Transverse colon (tissue), 4 donors: ENCODE results near the gene COL1A1. TPM values are rescaled to one million over a fixed set of nuclear protein-coding genes. Genes with fewer than 3 reads are reported as not detected.

ENCODE experiments used
- DNase-seq: peaks from one replicate; pipeline ENCODE4 v3.0.0-alpha.2; 2019
- H3K27ac ChIP-seq, 4 donors: fragments of 200-600 bp; sonication (generic); 2 replicates each; pipeline ENCODE4 v1.5.1; 2016 to 2018; ENCODE audit warnings: inconsistent platforms in 4 of 4
- H3K27me3 ChIP-seq: fragments of 200-600 bp; sonication (generic); 2 replicates; pipeline ENCODE4 v1.5.1; 2017; ENCODE audit warnings: inconsistent platforms
- H3K36me3 ChIP-seq, 4 donors: fragments of 200-600 bp; sonication (generic); 2 replicates each; pipeline ENCODE4 v1.5.1; 2017 to 2019; ENCODE audit warnings: inconsistent platforms in 4 of 4
- H3K4me1 ChIP-seq, 4 donors: fragments of 200-600 bp; sonication (generic); 2 replicates each; pipeline ENCODE4 v1.5.1; 2017 to 2020; ENCODE audit warnings: inconsistent platforms in 4 of 4
- H3K4me3 ChIP-seq, 4 donors: fragments of 200-600 bp; sonication (generic); 1 replicate in 1 of 4; 2 replicates in 3 of 4; pipeline versions ENCODE4 v1.5.1 to v1.6.1; 2017 to 2019; ENCODE audit warnings: inconsistent platforms in 4 of 4
- H3K9me3 ChIP-seq, 2 donors: fragments of 200-600 bp; sonication (generic); 2 replicates each; pipeline ENCODE4 v1.5.1; 2017 to 2019; ENCODE audit warnings: inconsistent platforms in 2 of 2
- EP300 ChIP-seq: sonication (generic); formaldehyde crosslinking; IDR thresholded peaks from one replicate; pipeline ENCODE4 v1.6.1; 2017; ENCODE audit warnings: antibody characterized with exemption, low read depth
- POLR2A ChIP-seq: fragments of 450-650 bp; IDR thresholded peaks from one replicate; pipeline ENCODE4 v1.6.1; 2016; ENCODE audit warnings: antibody characterized with exemption, mild to moderate bottlenecking, moderate library complexity
- POLR2AphosphoS5 ChIP-seq, 3 donors: sonication (generic); formaldehyde crosslinking; IDR thresholded peaks; one replicate each; pipeline ENCODE4 v1.6.1; 2016; ENCODE audit warnings: antibody characterized with exemption in 3 of 3
- WGBS, 2 donors: methylation state at CpG; one replicate each; pipeline ENCODE4 v1.1.5; 2018; ENCODE audit warnings: low coverage in 1 of 2; 5-methylcytosine and 5-hydroxymethylcytosine counted together
- in situ Hi-C, 4 donors: fragments of 200-750 bp; cut with MboI; loops; one replicate each; pipeline versions ENCODE4 v1.15.0 to v1.15.1; 2017; ENCODE audit warnings: low sequenced_read_pairs in 3 of 4, low pct_ligation_motif_present in 1 of 4, low pct_unique_long_range_greater_than_20kb in 1 of 4
- intact Hi-C: fragments of 100-400 bp; cut with DNase I; formaldehyde crosslinking; loops from one replicate; pipeline ENCODE4 v1.15.1; 2023; ENCODE audit warnings: low total_unique reads
- total RNA-seq, 4 donors: library from RNA; depleted of rRNA; stranded (reverse); fragments of >200 nt; gene quantifications; one replicate each; pipeline ENCODE4 v1.1.0, GENCODE V29; 2016
- TF ChIP-seq, protein P1 (sequence below), 5 experiments: fragments of 200-600 bp in 3 of 5; fragments of 450-650 bp in 2 of 5; sonication (generic) in 3 of 5; IDR thresholded peaks; 1 replicate in 2 of 5; 2 replicates in 3 of 5; pipeline ENCODE4 v1.5.1; 2016 to 2017; ENCODE audit warnings: antibody characterized with exemption in 5 of 5, inconsistent platforms in 3 of 5, mild to moderate bottlenecking in 2 of 5, moderate library complexity in 1 of 5

COL1A1 gene
- total RNA-seq, 4 donors from 2014 or later, result 13.0 to 210 (median 79.8) TPM

DNA sequence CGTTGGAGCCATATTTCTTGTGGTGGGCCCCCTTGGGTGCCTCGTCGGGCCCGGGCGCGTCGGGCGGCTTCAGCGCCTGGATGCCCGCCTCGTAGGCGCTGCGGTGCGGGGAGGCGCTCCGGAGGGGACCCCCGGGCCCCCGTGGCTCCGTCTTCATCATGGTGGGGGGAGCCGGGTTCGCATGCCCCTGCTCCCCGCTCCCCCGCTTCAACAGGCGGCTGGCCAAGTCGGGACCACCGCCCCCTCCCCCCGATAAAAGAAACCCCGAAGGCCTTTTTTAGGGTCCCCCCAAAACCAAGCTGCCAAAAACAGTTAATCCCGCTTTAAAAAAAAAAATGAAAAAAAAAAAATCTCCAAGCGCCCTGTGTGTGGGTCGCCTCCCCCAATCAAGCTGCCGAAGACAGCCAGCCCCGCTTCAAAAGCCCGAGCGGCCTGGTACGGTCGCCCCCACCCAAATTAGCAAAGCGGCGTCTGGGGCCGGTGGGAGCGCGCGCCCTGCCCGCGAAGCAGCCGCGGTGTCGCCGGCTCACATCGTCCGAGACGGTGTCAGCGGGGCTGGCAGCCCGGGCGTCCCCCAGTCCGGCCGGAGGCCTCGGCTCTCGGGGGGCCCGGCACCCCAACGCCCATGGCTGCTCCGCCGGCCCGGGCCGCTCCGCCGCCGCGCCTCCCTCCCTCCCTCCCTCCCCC is 50.9 kb downstream of the COL1A1 start, which contains the start of gene PPP1R9B:
Gene PPP1R9B (minus strand): TSS at position 324 of the 687 bp plus-strand sequence. CDS start 164 bp downstream, at position 160.
- intact Hi-C loops, result no loop called here
- no peak for DNase-seq
- H3K4me1 ChIP-seq, result peaks cover 28 to 67% (median 55%) of the 10 kb centered on the region in 4 donors
- in situ Hi-C loops, result no loop called here
- no peaks in the 10 kb centered on the region for H3K27me3 ChIP-seq
- H3K27ac ChIP-seq, result peak within 1 kb of the TSS; percentile 92 to 98 (median 95)
- 1% methylated on average over 49 of the region's 69 CpGs; no CpG with 5 or more reads in 1 of the 2 donors for WGBS, 2 donors
- TF ChIP-seq, protein P1, sequence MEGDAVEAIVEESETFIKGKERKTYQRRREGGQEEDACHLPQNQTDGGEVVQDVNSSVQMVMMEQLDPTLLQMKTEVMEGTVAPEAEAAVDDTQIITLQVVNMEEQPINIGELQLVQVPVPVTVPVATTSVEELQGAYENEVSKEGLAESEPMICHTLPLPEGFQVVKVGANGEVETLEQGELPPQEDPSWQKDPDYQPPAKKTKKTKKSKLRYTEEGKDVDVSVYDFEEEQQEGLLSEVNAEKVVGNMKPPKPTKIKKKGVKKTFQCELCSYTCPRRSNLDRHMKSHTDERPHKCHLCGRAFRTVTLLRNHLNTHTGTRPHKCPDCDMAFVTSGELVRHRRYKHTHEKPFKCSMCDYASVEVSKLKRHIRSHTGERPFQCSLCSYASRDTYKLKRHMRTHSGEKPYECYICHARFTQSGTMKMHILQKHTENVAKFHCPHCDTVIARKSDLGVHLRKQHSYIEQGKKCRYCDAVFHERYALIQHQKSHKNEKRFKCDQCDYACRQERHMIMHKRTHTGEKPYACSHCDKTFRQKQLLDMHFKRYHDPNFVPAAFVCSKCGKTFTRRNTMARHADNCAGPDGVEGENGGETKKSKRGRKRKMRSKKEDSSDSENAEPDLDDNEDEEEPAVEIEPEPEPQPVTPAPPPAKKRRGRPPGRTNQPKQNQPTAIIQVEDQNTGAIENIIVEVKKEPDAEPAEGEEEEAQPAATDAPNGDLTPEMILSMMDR (IDR thresholded peaks at IDR 0.05), result no peak
- TF ChIP-seq POLR2A (no peak), EP300 (no peak), POLR2AphosphoS5 (IDR thresholded peaks at IDR 0.05) (no peak)
- no peaks in the 10 kb centered on the region for H3K9me3 ChIP-seq
- H3K36me3 ChIP-seq, result no peaks in the 10 kb centered on the region
- H3K4me3 ChIP-seq, result peak within 1 kb of the TSS; percentile 61 to 91 (median 78)

DNA sequence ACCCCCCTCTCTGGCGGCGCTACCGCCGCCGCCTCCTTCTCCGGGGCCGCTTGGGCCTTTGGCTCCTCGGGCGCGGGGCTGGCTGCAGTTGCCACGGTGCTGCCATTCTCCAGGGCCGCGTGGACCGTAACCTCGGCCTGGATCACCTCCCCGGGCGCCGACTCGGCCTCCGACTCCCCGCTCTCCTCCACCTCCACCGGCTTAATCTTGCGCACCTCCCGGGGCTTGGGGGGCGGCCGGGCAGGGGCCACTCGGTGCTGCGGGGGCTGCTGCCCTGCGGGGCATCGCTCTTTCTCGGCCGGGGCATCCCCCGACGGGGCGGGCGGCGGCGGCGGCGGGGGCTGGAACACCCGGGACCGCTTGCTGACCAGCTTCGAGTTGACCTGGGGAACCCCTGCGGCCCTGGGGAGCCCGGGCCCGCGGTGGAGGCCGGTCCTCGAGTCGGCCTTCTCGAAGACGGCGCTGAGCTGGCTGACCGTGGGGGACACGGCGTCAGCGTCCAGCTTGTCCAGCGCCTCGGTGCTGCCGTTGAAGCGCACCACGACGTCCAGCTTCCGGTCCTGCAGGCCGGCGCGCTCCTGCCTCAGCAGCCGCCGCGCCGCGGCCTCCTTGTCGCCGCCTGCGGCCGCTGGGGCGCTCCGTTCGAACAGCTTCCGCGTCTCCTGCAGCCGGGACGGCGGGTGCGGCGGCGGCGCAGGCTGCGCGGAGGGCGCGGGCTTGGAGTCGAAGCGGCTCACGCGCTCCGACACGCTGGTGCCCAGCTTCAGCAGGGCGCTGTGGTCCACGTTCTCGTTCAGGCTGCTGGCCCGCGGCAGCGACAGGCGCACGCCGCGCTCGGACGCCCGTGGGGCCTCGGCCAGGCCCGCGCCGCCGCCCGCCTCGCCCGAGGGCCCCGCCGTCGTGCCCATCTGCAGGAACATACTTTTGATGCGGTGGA is 51.7 kb downstream of the COL1A1 start:
- intact Hi-C loops (no loop called here), in situ Hi-C loops (no loop called here)
- H3K4me3 ChIP-seq, result peak overlapping the region; percentile 61 to 91 (median 78)
- H3K4me1 ChIP-seq, result peaks cover 28 to 67% (median 53%) of the 10 kb centered on the region in 4 donors
- no peaks in the 10 kb centered on the region for H3K9me3 ChIP-seq
- TF ChIP-seq, protein P1 (IDR thresholded peaks at IDR 0.05), result peak in 2 of 5 experiments; percentile 13 to 16
- TF ChIP-seq EP300, result no peak
- peak; percentile 13 for TF ChIP-seq POLR2A
- peak in 2 of 3 donors; percentile 32 to 34 for TF ChIP-seq POLR2AphosphoS5 (IDR thresholded peaks at IDR 0.05)
- no peaks in the 10 kb centered on the region for H3K27me3 ChIP-seq
- H3K36me3 ChIP-seq, result peaks cover 0 to 2% (median 0%) of the 10 kb centered on the region in 4 donors
- peak overlapping the region; percentile 92 to 98 (median 95) for H3K27ac ChIP-seq
- 2% methylated on average over 64 of the region's 123 CpGs; no CpG with 5 or more reads in 1 of the 2 donors for WGBS, 2 donors
- peak; percentile 74 for DNase-seq

DNA sequence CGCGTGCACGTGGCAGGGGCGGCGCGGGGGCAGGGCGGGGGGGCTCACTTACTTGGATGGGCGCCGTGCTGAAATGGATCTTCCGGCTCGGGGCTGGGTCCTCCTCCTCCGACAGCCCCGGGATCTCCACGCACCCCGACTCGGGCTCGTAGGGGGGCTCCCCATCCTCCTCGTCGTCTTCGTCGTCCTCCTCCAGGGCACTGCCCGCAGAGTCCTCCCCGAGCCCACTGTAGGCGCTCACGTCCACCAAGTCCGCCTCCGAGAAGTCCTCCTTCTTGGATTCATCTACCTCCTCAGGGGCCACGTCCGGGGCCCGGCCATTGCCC is 52.4 kb downstream of the COL1A1 start:
- TF ChIP-seq, protein P1 (IDR thresholded peaks at IDR 0.05), result no peak
- TF ChIP-seq POLR2AphosphoS5 (IDR thresholded peaks at IDR 0.05) (no peak), EP300 (no peak), POLR2A (no peak)
- Histone ChIP-seq H3K9me3 (no peaks in the 10 kb centered on the region), H3K36me3 (peaks cover 0 to 7% (median 0%) of the 10 kb centered on the region in 4 donors), H3K27me3 (no peaks in the 10 kb centered on the region), H3K27ac (peak overlapping the region; percentile 92 to 98 (median 95)), H3K4me1 (peaks cover 28 to 66% (median 52%) of the 10 kb centered on the region in 4 donors), H3K4me3 (peak overlapping the region; percentile 61 to 91 (median 78))
- intact Hi-C loops (no loop called here), in situ Hi-C loops (no loop called here)
- no peak for DNase-seq
- 0% methylated on average over 12 of the region's 30 CpGs; no CpG with 5 or more reads in 1 of the 2 donors for WGBS, 2 donors
